Lung (tissue), 12 donors: ENCODE data around the gene PSMC5. TPM values are rescaled to one million over a fixed set of nuclear protein-coding genes. Genes with fewer than 3 reads are reported as not detected.
A peak's percentile ranks its signal among the peaks of the same experiment; 100 is the strongest.
"Not testable (repeated sequence)": the region's sequence is repeated elsewhere in the genome, so short reads cannot be mapped to it uniquely, and the experiment has no call there.

Experiments
- ATAC-seq: fragments of 200-7000 bp; cut with Tn5 transposase; one replicate; pipeline ENCODE4 v1.9.1; 2020; ENCODE audit warnings: moderate number of reproducible peaks; ENCODE audit not compliant: insufficient read depth, low FRiP score
- DNase-seq, 3 donors: peaks; one replicate each; pipeline ENCODE4 v3.0.0-alpha.2; 2013 to 2017
- H3K27ac ChIP-seq, 2 donors: one replicate each; pipeline ENCODE4 v1.5.1; 2013; ENCODE audit warnings: mild to moderate bottlenecking in 2 of 2, moderate library complexity in 2 of 2, control low read depth in 1 of 2, inconsistent platforms in 1 of 2, low read depth in 1 of 2, low read length in 1 of 2
- H3K27me3 ChIP-seq, 3 donors: one replicate each; pipeline ENCODE4 v1.5.1; 2013; ENCODE audit warnings: low read length in 2 of 3; ENCODE audit not compliant: control insufficient read depth in 3 of 3, insufficient read depth in 3 of 3
- H3K36me3 ChIP-seq, 4 donors: one replicate each; pipeline ENCODE4 v1.5.1; 2013; ENCODE audit warnings: low read length in 4 of 4, mild to moderate bottlenecking in 1 of 4, moderate library complexity in 1 of 4; ENCODE audit not compliant: control insufficient read depth in 4 of 4, insufficient read depth in 4 of 4
- H3K4me1 ChIP-seq, 5 donors: one replicate each; pipeline ENCODE4 v1.5.1; 2013; ENCODE audit warnings: low read length in 5 of 5, mild to moderate bottlenecking in 2 of 5, moderate library complexity in 1 of 5; ENCODE audit not compliant: control insufficient read depth in 5 of 5, insufficient read depth in 5 of 5
- H3K4me3 ChIP-seq: one replicate; pipeline ENCODE4 v1.5.1; 2013; ENCODE audit warnings: mild to moderate bottlenecking, control low read depth, moderate library complexity
- H3K9ac ChIP-seq, 2 donors: one replicate each; pipeline ENCODE4 v1.5.1; 2013; ENCODE audit warnings: low read length in 2 of 2, control low read depth in 1 of 2; ENCODE audit not compliant: insufficient read depth in 1 of 2
- H3K9me3 ChIP-seq, 4 donors: one replicate each; pipeline ENCODE4 v1.5.1; 2013; ENCODE audit warnings: low read length in 3 of 4, mild to moderate bottlenecking in 1 of 4, moderate library complexity in 1 of 4; ENCODE audit not compliant: control insufficient read depth in 4 of 4, insufficient read depth in 3 of 4
- WGBS, 2 donors: extraction: QIAGEN DNeasy Blood & Tissue Kit; methylation state at CpG; one replicate each; pipeline ENCODE4 v1.1.7; 2013; 5-methylcytosine and 5-hydroxymethylcytosine counted together
- polyA plus RNA-seq, 2 donors: library from polyadenylated mRNA; stranded (reverse); fragments of 200-250 nt; gene quantifications; one replicate each; pipeline ENCODE4 v1.2.1, GENCODE V29; 2013
- total RNA-seq, 2 donors: library from RNA; depleted of rRNA in 1 of 2; stranded (reverse); fragments of >200 nt in 1 of 2; gene quantifications; one replicate each; pipeline ENCODE4 v1.2.1, GENCODE V29; 2014 to 2021
- TF ChIP-seq, protein P1 (sequence below): IDR thresholded peaks from 2 replicates; pipeline ENCODE4 v1.5.1; 2012; ENCODE audit warnings: mild to moderate bottlenecking; ENCODE audit errors: control extremely low read depth, extremely low read depth
- donor health status: control.
- donor health status: control.
- donor health status: Bipolar disorder and iron deficiency.
- donor health status: healthy.
- donor health status: DM: yes; HTN: yes; CAD: no.

Gene PSMC5
- total and polyA plus RNA-seq, 4 donors, result 46.1 to 177 (median 139) TPM

DNA sequence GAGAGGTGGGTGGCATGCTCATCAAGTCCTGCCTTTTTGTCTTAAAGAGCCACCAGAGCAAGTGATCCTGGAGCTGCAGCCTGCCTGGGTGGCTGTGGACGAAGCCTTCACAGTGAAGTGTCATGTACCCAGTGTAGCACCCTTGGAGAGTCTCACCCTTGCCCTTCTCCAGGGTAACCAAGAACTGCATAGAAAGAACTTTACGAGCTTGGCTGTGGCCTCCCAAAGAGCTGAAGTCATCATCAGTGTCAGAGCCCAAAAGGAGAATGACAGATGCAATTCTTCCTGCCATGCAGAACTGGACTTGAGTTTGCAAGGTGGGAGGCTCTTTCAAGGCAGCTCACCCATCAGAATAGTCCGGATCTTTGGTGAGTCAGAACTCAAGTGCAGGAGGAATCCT lies 32.0 kb downstream of the PSMC5 start:
- TF ChIP-seq, protein P1, sequence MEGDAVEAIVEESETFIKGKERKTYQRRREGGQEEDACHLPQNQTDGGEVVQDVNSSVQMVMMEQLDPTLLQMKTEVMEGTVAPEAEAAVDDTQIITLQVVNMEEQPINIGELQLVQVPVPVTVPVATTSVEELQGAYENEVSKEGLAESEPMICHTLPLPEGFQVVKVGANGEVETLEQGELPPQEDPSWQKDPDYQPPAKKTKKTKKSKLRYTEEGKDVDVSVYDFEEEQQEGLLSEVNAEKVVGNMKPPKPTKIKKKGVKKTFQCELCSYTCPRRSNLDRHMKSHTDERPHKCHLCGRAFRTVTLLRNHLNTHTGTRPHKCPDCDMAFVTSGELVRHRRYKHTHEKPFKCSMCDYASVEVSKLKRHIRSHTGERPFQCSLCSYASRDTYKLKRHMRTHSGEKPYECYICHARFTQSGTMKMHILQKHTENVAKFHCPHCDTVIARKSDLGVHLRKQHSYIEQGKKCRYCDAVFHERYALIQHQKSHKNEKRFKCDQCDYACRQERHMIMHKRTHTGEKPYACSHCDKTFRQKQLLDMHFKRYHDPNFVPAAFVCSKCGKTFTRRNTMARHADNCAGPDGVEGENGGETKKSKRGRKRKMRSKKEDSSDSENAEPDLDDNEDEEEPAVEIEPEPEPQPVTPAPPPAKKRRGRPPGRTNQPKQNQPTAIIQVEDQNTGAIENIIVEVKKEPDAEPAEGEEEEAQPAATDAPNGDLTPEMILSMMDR, result no peak
- DNase-seq, result no peak
- Histone ChIP-seq H3K4me1 (no peaks in the 10 kb centered on the region), H3K36me3 (no peaks in the 10 kb centered on the region), H3K27ac (no peak overlapping the region), H3K4me3 (no peak overlapping the region), H3K9ac (no peak overlapping the region), H3K27me3 (peaks cover 0 to 3% (median 0%) of the 10 kb centered on the region in 3 donors), H3K9me3 (no peaks in the 10 kb centered on the region)
- ATAC-seq, result no peak
- 83 to 87% methylated on average over 3 of the region's 3 CpGs for WGBS, 2 donors

DNA sequence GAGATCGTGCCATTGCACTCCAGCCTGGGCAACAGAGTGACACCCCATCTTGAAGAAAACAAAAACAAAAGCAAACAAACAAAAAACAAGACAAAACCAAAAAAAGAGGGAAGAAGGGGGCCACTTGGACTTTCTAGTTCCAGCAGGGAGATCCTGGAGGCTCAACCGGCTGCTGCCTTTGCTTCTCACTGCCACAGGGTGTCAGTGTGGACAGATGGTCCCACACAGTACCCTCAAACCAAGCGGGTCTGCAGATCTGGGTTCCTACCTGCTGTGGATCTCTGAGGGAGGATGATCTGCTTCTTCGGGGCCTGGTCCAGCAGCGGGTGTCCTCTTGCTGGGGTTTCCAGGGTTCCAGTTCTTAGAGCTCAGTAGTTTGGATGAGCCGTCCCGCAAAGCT lies 39.4 kb downstream of the PSMC5 start:
- not testable (repeated sequence) for H3K36me3 ChIP-seq, H3K4me3 ChIP-seq, H3K4me1 ChIP-seq, H3K9me3 ChIP-seq, H3K27me3 ChIP-seq, ATAC-seq, H3K27ac ChIP-seq, H3K9ac ChIP-seq, DNase-seq
- 77 to 79% methylated on average over 7 of the region's 7 CpGs for WGBS, 2 donors

DNA sequence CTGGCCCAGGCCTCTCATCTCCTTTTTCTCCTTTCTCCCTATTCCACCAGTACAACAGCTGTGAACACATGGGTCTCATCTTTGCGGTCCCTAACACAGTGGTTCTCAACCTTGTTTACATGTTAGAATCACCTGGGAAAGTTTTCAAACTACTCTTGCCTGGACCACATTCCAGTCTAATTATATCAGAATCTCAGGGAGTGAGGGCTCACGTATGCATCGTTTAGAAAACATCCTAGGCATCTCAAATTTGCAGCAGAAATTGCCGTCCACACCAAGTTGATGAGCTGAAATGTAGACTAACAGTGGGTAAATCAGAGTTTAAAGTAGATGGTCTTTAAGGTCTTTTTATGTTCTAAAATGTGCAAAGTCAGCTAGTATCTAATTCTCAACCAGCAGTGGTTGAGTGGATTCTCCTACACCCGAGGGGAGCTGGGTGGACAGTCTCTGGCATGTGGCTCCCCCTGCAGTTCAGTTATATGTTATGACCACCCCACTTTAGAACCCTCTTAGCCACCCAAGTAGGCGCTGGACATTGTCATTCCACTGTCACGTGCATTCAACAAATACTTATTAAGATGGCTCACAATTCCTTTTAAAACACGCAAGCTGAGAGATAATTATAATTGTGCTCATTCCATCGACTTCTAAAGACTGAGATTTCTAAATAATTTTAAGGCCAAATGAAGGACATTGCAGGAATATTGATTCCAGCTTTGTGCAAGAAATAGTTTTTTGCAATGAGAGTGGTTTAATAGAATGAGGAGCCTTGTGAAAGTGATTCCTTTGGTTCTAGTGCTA lies 42.5 kb downstream of the PSMC5 start:
- H3K9ac ChIP-seq, H3K4me1 ChIP-seq, H3K27me3 ChIP-seq, H3K9me3 ChIP-seq, H3K27ac ChIP-seq, H3K4me3 ChIP-seq, ATAC-seq, H3K36me3 ChIP-seq: not testable (repeated sequence)
- WGBS, 2 donors, result 51 to 69% methylated on average over 9 of the region's 9 CpGs
- peak in 1 of 3 donors; percentile 22 for DNase-seq

DNA sequence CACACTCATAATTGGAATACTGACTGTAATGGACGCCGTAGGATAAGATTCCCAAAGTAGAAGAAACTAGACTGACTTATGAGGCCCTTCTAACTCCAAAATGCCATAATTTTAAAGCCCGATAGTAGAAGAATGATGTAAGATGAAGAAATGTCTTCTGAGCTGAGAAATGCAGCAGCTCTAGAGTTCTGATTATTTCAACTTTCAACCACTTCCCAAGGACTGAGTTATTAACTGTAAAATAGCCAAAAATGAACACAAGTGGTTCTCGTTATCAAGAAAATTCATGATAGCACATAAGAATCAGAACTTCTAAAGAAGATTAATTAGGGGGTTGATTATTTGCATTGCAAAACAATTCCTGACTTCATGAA lies 43.0 kb downstream of the PSMC5 start:
- H3K36me3 ChIP-seq, ATAC-seq, H3K9me3 ChIP-seq, DNase-seq, H3K27me3 ChIP-seq, H3K9ac ChIP-seq, H3K4me1 ChIP-seq, H3K27ac ChIP-seq, H3K4me3 ChIP-seq: not testable (repeated sequence)
- WGBS, 2 donors, result 84 to 89% methylated on average over 4 of the region's 4 CpGs

DNA sequence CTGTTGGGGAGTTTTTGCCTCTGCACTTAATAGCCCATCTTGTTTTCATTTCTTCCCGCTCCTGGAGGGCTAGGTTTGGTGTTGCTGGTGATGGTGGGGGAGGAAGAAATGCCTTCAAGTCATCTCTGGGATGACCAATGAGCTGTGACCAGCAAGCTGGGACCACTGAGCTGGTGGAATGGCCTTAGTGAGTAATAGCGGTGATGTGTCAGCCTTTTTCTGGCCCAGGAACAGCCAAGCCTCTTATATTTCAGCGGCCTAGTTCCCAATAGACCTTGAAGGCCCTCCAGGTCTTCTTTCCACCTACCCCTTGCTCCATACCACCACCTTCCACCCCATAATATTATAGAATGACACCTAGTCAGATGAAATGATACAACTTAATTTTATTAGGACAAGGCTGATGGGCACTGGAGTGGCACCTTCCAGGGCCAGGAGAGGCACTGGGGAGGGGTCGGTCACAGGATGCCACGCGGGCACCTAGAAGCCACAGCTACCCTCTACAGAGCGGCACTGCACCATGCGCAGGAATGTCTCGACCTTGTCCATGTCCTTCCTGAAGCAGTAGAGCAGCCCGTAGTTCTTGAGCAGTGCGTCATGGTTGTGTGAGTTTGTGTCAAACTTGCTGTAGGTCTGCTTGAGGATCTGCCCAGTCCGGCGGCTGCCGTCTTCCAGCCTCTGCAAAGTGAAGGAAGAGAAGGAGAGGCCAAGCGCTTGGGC lies 44.6 kb downstream of the PSMC5 start:
- not testable (repeated sequence) for H3K36me3 ChIP-seq, H3K9ac ChIP-seq, H3K9me3 ChIP-seq, ATAC-seq, H3K27me3 ChIP-seq, H3K4me3 ChIP-seq, H3K4me1 ChIP-seq, H3K27ac ChIP-seq, DNase-seq
- 95 to 96% methylated on average over 11 to 14 of the region's 15 CpGs for WGBS, 2 donors

DNA sequence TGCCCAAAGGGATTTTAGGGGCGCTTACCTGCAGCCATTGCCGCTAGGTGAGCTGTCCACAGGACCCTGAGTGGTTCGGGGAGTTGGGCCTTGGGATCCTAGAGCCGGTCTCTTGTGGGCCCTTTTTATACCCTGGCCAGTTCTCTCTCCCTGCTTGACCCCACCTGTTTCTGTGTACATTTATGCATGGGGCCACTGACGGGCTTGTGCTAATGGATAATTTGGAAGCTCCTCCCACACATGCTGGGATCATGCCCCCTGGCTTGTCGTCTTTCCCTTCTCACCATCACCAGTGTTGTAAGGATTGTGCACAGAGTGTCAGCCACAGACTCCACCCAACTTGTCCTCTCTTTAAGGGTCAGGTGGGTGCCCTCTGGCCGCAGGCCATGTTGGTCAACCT lies 46.3 kb downstream of the PSMC5 start, which contains the start of gene CSH2:
TSS of gene CSH2 (minus strand) at position 101 of the 400 bp plus-strand sequence. CDS start at position 38, 63 bp downstream.
- not testable (repeated sequence) for H3K9me3 ChIP-seq, H3K4me1 ChIP-seq, H3K27me3 ChIP-seq

DNA sequence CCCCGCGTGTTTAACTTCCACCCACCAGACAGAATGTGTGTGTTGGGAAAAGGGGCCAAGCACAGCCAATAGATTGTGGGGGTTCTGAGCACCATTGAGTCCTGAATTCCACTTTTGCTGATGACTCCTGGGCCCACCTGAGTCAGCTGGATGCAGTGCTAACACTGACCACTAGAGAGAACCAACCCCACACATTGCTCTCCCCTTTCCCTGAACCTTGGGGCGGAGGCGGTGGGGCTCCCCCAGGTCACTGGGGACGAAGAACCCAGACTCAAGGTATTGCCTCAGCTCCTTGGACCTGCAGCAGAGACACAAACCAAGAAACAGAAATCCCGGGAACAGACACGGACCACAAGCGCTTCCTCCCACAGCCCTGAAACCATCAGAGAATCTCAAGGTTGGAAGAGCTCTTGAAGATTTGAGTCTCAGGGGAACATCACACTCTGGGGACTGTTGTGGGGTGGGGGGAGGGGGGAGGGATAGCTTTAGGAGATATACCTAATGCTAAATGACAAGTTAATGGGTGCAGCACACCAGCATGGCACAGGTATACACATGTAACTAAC lies 46.9 kb downstream of the PSMC5 start:
- H3K27me3 ChIP-seq, H3K9ac ChIP-seq, H3K36me3 ChIP-seq, DNase-seq, H3K4me1 ChIP-seq, H3K9me3 ChIP-seq, H3K4me3 ChIP-seq, H3K27ac ChIP-seq, ATAC-seq: not testable (repeated sequence)
- WGBS, 2 donors, result 80 to 93% methylated on average over 5 to 6 of the region's 8 CpGs

More for the DNA sequence above, 46.3 kb downstream of the PSMC5 start, which contains the start of gene CSH2:
- not testable (repeated sequence) for DNase-seq, H3K27ac ChIP-seq, H3K9ac ChIP-seq, ATAC-seq, H3K4me3 ChIP-seq, H3K36me3 ChIP-seq
- 85 to 94% methylated on average over 7 of the region's 7 CpGs for WGBS, 2 donors
